ENCODE data around the gene EIF4E3.

EIF4E3 gene

GRCh38 chr3:71640331-71640983 is 84.7 kb downstream of the EIF4E3 start:
- no peak for DNase-seq

GRCh38 chr3:71636482-71636881 is 88.7 kb downstream of the EIF4E3 start:
- DNase-seq, result no peak

DNA sequence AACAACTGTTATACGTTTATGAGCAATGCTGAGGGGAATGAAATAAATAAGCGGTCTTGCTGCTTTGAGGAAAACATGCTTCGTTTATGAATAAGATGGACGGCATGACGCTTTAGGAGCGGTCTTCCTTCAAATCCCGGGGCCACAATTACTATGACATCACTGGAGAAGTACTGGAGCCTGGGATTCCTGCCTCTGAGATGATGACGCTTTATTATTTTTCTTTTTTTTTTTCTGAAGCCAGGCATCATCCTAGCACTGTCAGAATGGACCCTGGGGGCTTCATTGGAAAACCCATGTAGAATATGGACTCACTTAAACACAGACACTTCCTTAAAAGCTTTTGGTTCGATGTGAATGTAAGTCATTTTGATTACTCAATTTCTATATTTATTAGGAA is 89.2 kb downstream of the EIF4E3 start:
- no peak for DNase-seq

DNA sequence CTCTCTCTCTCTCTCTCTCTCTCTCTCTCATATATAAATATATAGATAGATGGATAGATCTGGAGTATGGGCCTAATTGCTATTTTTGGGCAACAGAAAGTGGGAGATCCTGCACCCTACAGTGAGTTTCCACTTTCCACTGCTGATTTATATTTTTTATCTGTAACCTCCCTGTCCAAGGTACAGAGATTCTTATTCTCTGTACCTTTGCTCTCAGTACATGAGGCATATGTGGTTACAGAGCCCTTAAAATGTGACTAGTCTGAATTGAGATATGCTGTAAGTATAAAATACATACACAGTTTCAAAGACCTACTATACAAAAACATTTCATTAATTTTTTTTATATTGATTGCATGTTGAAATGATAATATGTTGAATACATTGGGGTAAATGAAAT is 90.5 kb downstream of the EIF4E3 start:
- DNase-seq, result no peak

GRCh38 chr3:71629711-71630110 is 95.5 kb downstream of the EIF4E3 start:
- no peak for DNase-seq

- DNase-seq, result no peak
Measured at GRCh38 chr3:71629289-71629688, 95.9 kb downstream of the EIF4E3 start.

- DNase-seq, result no peak
Measured at GRCh38 chr3:71628522-71628921, 96.7 kb downstream of the EIF4E3 start.

- no peak for DNase-seq
Measured at GRCh38 chr3:71625676-71626075, 99.5 kb downstream of the EIF4E3 start.
